HepG2 (cell line): Measurements from ENCODE around the gene DPEP2NB. TPM values are rescaled to one million over a fixed set of nuclear protein-coding genes. Genes with fewer than 3 reads are reported as not detected.

Experiments used
- CBX5 ChIP-seq: sonication (generic); formaldehyde crosslinking; IDR thresholded peaks from 2 replicates; pipeline ENCODE4 v1.4.0; 2020; ENCODE audit warnings: missing genetic modification reagents, borderline replicate concordance
- GABPB1 ChIP-seq: IDR thresholded peaks from 2 replicates; pipeline ENCODE4 v1.6.1; 2016; ENCODE audit warnings: mild to moderate bottlenecking, missing genetic modification reagents, moderate library complexity, missing compliant biosample characterization
- KLF16 ChIP-seq, 2 experiments: sonication (generic) in 1 of 2; formaldehyde crosslinking in 1 of 2; IDR thresholded peaks; 2 replicates each; pipeline versions ENCODE4 v1.6.1 to v1.8.0; 2016 to 2023; ENCODE audit warnings: missing genetic modification reagents in 2 of 2, missing compliant biosample characterization in 1 of 2
- MAZ ChIP-seq, 2 experiments: sonication (generic) in 1 of 2; formaldehyde crosslinking in 1 of 2; IDR thresholded peaks; 2 replicates each; pipeline versions ENCODE4 v1.5.0 to v1.6.1; 2012 to 2020; ENCODE audit warnings: low read depth in 2 of 2, mild to moderate bottlenecking in 2 of 2, borderline replicate concordance in 1 of 2, improper control_type of control experiment in 1 of 2, low read length in 1 of 2, missing genetic modification reagents in 1 of 2, moderate library complexity in 1 of 2
- ZFP36L1 ChIP-seq: sonication (generic); formaldehyde crosslinking; IDR thresholded peaks from 2 replicates; pipeline ENCODE4 v1.8.0; 2022; ENCODE audit warnings: mild to moderate bottlenecking, missing genetic modification reagents, moderate library complexity
- ZNF382 ChIP-seq: sonication (generic); formaldehyde crosslinking; IDR thresholded peaks from 2 replicates; pipeline ENCODE4 v1.5.0; 2020; ENCODE audit warnings: missing genetic modification reagents, mild to moderate bottlenecking, borderline replicate concordance
- ZNF724P ChIP-seq: sonication (generic); formaldehyde crosslinking; IDR thresholded peaks from 2 replicates; pipeline ENCODE4 v1.8.0; 2022; ENCODE audit warnings: missing genetic modification reagents, borderline replicate concordance
- ZNF777 ChIP-seq: sonication (generic); formaldehyde crosslinking; IDR thresholded peaks from 2 replicates; pipeline ENCODE4 v1.4.0; 2020; ENCODE audit warnings: missing genetic modification reagents
- ZNF780A ChIP-seq: sonication (generic); formaldehyde crosslinking; IDR thresholded peaks from 2 replicates; pipeline ENCODE4 v1.8.0; 2022; ENCODE audit warnings: mild to moderate bottlenecking, missing genetic modification reagents, moderate library complexity
- polyA plus RNA-seq, 8 experiments: library from polyadenylated mRNA; depleted of rRNA in 3 of 8; stranded (reverse) in 7 of 8; unstranded in 1 of 8; fragments of >200 nt; fragmentation: Illumina TruSeq in 4 of 8; extraction: Trizol in 4 of 8; gene quantifications; 2 replicates each; pipeline versions ENCODE4 v1.2.1 to v1.2.3, GENCODE V29; 2011 to 2016; ENCODE audit warnings: low read depth in 4 of 8, missing spikeins in 1 of 8, mixed read lengths in 1 of 8; ENCODE audit not compliant: insufficient read depth in 1 of 8
- total RNA-seq, 5 experiments: library from RNA; depleted of rRNA; stranded (reverse); fragments of >200 nt; fragmentation: Illumina TruSeq; extraction: Trizol; gene quantifications; 2 replicates each; pipeline ENCODE4 v1.2.3, GENCODE V29; 2016; ENCODE audit warnings: low read depth in 1 of 5
- TF ChIP-seq, protein P1 (sequence below): IDR thresholded peaks from 2 replicates; pipeline ENCODE4 v1.6.1; 2016; ENCODE audit warnings: mild to moderate bottlenecking, missing biosample characterization, missing genetic modification reagents
- TF ChIP-seq, protein P2 (sequence below): sonication (generic); formaldehyde crosslinking; IDR thresholded peaks from 2 replicates; pipeline ENCODE4 v1.4.0; 2020; ENCODE audit warnings: mild to moderate bottlenecking, missing genetic modification reagents, borderline replicate concordance
- TF ChIP-seq, protein P3 (sequence below): sonication (generic); formaldehyde crosslinking; IDR thresholded peaks from 2 replicates; pipeline ENCODE4 v1.5.0; 2020; ENCODE audit warnings: mild to moderate bottlenecking, missing genetic modification reagents, borderline replicate concordance
- TF ChIP-seq, protein P4 (sequence below): sonication (generic); IDR thresholded peaks from 2 replicates; pipeline ENCODE4 v1.6.1; 2016; ENCODE audit warnings: low read depth, borderline replicate concordance
- TF ChIP-seq, protein P5 (sequence below): sonication (generic); formaldehyde crosslinking; IDR thresholded peaks from 2 replicates; pipeline ENCODE4 v1.5.0; 2020; ENCODE audit warnings: mild to moderate bottlenecking, missing genetic modification reagents, moderate library complexity

The DPEP2NB gene
- total and polyA plus RNA-seq, 2 of the 13 experiments (the other 11 are each of a cell fraction or from before 2014, with no cell fraction given) = not detected

DNA sequence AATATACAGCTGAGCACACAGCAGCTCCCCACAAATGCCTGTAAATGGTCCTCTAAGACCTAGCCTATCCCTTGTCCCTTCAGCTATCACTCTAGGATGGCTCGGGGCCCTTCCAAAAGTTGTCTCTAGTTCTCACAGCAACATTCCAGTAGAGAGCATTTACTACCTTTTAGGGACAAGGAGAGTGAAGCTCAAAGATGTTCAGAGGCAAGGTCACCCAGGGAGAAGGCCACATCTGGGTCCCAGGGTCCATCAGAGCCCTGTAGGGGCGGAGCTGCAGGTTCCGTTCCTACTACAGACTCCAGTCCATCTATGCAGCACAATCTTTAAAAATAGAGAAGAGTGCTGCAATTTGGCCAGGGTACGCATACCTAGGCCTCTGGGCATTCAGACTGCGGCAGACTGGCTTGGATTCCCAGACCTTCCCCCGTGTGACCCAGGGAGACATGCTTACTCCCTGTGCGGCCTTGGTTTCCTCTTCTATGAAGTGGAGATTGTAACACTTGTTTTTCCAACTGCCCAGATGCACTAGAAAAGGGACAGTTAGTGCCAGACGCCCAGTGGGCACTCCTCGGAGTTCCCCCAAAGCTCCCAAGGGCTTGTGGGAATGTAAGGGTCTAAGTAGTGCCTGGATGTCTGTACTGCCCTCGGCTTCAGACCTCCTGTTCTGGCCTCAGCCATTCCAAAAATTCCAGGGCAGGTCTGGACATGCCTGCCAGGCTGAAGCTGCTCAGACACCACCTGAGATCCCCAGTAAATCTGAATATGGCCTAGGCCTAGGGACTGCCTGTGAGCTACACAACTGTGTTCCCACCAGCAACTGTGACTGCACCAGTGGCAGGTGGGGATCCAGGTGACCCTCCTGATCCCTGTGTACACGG is 49.8 kb downstream of the DPEP2NB start (continued):
- TF ChIP-seq ZNF780A = no peak
- TF ChIP-seq KLF16 (CRISPR knock-in tag; IDR thresholded peaks at IDR 0.05) = no peak
- no peak for TF ChIP-seq ZFP36L1 (CRISPR knock-in tag)
- TF ChIP-seq, protein P1, sequence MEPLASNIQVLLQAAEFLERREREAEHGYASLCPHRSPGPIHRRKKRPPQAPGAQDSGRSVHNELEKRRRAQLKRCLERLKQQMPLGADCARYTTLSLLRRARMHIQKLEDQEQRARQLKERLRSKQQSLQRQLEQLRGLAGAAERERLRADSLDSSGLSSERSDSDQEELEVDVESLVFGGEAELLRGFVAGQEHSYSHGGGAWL = no peak
- TF ChIP-seq ZNF724P = no peak
- TF ChIP-seq, protein P2, sequence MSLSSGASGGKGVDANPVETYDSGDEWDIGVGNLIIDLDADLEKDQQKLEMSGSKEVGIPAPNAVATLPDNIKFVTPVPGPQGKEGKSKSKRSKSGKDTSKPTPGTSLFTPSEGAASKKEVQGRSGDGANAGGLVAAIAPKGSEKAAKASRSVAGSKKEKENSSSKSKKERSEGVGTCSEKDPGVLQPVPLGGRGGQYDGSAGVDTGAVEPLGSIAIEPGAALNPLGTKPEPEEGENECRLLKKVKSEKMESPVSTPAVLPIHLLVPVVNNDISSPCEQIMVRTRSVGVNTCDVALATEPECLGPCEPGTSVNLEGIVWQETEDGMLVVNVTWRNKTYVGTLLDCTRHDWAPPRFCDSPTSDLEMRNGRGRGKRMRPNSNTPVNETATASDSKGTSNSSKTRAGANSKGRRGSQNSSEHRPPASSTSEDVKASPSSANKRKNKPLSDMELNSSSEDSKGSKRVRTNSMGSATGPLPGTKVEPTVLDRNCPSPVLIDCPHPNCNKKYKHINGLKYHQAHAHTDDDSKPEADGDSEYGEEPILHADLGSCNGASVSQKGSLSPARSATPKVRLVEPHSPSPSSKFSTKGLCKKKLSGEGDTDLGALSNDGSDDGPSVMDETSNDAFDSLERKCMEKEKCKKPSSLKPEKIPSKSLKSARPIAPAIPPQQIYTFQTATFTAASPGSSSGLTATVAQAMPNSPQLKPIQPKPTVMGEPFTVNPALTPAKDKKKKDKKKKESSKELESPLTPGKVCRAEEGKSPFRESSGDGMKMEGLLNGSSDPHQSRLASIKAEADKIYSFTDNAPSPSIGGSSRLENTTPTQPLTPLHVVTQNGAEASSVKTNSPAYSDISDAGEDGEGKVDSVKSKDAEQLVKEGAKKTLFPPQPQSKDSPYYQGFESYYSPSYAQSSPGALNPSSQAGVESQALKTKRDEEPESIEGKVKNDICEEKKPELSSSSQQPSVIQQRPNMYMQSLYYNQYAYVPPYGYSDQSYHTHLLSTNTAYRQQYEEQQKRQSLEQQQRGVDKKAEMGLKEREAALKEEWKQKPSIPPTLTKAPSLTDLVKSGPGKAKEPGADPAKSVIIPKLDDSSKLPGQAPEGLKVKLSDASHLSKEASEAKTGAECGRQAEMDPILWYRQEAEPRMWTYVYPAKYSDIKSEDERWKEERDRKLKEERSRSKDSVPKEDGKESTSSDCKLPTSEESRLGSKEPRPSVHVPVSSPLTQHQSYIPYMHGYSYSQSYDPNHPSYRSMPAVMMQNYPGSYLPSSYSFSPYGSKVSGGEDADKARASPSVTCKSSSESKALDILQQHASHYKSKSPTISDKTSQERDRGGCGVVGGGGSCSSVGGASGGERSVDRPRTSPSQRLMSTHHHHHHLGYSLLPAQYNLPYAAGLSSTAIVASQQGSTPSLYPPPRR = peak; percentile 16; the same call in 1 of the 2 replicates
- TF ChIP-seq, protein P3, sequence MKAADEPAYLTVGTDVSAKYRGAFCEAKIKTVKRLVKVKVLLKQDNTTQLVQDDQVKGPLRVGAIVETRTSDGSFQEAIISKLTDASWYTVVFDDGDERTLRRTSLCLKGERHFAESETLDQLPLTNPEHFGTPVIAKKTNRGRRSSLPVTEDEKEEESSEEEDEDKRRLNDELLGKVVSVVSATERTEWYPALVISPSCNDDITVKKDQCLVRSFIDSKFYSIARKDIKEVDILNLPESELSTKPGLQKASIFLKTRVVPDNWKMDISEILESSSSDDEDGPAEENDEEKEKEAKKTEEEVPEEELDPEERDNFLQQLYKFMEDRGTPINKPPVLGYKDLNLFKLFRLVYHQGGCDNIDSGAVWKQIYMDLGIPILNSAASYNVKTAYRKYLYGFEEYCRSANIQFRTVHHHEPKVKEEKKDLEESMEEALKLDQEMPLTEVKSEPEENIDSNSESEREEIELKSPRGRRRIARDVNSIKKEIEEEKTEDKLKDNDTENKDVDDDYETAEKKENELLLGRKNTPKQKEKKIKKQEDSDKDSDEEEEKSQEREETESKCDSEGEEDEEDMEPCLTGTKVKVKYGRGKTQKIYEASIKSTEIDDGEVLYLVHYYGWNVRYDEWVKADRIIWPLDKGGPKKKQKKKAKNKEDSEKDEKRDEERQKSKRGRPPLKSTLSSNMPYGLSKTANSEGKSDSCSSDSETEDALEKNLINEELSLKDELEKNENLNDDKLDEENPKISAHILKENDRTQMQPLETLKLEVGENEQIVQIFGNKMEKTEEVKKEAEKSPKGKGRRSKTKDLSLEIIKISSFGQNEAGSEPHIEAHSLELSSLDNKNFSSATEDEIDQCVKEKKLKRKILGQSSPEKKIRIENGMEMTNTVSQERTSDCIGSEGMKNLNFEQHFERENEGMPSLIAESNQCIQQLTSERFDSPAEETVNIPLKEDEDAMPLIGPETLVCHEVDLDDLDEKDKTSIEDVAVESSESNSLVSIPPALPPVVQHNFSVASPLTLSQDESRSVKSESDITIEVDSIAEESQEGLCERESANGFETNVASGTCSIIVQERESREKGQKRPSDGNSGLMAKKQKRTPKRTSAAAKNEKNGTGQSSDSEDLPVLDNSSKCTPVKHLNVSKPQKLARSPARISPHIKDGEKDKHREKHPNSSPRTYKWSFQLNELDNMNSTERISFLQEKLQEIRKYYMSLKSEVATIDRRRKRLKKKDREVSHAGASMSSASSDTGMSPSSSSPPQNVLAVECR (CRISPR knock-in tag) = peak; percentile 35; the same call in 1 of the 2 replicates
- no peak for TF ChIP-seq MAZ (IDR thresholded peaks at IDR 0.05; ENCODE audit: borderline replicate concordance, low read depth, low read length)
- TF ChIP-seq MAZ (CRISPR knock-in tag; IDR thresholded peaks at IDR 0.05; ENCODE audit: low read depth) = peak; percentile 73; the same call in 1 of the 2 replicates
- 0 out of 2 replicates have a peak, but pooled peaks have one; percentile 10 for TF ChIP-seq CBX5 (CRISPR knock-in tag)
- no peak for TF ChIP-seq ZNF382 (CRISPR knock-in tag)
- TF ChIP-seq, protein P4, sequence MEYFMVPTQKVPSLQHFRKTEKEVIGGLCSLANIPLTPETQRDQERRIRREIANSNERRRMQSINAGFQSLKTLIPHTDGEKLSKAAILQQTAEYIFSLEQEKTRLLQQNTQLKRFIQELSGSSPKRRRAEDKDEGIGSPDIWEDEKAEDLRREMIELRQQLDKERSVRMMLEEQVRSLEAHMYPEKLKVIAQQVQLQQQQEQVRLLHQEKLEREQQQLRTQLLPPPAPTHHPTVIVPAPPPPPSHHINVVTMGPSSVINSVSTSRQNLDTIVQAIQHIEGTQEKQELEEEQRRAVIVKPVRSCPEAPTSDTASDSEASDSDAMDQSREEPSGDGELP = no peak; the same call in 1 of the 2 replicates
- peak; percentile 7; the same call in 1 of the 2 replicates for TF ChIP-seq GABPB1
- no peak for TF ChIP-seq ZNF777 (CRISPR knock-in tag)
- TF ChIP-seq, protein P5, sequence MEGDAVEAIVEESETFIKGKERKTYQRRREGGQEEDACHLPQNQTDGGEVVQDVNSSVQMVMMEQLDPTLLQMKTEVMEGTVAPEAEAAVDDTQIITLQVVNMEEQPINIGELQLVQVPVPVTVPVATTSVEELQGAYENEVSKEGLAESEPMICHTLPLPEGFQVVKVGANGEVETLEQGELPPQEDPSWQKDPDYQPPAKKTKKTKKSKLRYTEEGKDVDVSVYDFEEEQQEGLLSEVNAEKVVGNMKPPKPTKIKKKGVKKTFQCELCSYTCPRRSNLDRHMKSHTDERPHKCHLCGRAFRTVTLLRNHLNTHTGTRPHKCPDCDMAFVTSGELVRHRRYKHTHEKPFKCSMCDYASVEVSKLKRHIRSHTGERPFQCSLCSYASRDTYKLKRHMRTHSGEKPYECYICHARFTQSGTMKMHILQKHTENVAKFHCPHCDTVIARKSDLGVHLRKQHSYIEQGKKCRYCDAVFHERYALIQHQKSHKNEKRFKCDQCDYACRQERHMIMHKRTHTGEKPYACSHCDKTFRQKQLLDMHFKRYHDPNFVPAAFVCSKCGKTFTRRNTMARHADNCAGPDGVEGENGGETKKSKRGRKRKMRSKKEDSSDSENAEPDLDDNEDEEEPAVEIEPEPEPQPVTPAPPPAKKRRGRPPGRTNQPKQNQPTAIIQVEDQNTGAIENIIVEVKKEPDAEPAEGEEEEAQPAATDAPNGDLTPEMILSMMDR (CRISPR knock-in tag) = no peak
